ENCODE results near the gene RREB1. TPM values are rescaled to one million over a fixed set of nuclear protein-coding genes. Genes with fewer than 3 reads are reported as not detected.

RREB1 gene
- total and polyA plus RNA-seq, 12 donors: 3.0 to 47.1 (median 36.1) TPM

DNA sequence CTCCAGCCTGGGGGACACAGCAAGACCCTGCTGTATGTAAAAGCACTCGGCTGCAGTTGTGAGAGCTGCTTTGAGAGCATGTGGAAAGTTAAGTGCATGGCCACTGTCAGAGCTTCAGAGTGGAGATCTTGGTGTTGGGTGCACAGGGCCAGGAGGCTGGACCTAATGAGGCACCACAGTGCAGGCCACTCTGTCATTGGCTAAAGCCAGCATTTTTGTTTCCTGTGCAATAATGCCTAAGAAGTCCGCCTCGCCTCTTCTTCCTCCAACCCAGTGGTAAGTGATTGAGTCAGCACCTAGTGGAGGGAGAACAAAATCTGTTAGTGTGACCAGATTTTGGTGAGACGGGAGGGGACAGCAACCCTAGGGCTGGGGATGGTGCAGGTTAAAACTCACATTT lies 144.6 kb downstream of the RREB1 start:
- DNase-seq (no peak), ATAC-seq (peak in 6 of 8 donors; percentile 26 to 56 (median 36))
- peaks cover 0 to 17% (median 9%) of the 10 kb centered on the region in 11 donors for H3K9me3 ChIP-seq
- no peaks in the 10 kb centered on the region for H3K27me3 ChIP-seq
- H3K36me3 ChIP-seq: peaks cover 0 to 54% (median 38%) of the 10 kb centered on the region in 9 donors
- no peak overlapping the region for H3K4me3 ChIP-seq
- intact Hi-C loops (cut with DNase I): no loop called here
- peaks cover 0 to 44% (median 7%) of the 10 kb centered on the region in 9 donors for H3K4me1 ChIP-seq
- peak overlapping the region in 4 of 10 donors; percentile 24 to 72 (median 42) for H3K27ac ChIP-seq
- WGBS, 2 donors: 90 to 95% methylated on average over 4 of the region's 4 CpGs
- TF ChIP-seq, protein P1, sequence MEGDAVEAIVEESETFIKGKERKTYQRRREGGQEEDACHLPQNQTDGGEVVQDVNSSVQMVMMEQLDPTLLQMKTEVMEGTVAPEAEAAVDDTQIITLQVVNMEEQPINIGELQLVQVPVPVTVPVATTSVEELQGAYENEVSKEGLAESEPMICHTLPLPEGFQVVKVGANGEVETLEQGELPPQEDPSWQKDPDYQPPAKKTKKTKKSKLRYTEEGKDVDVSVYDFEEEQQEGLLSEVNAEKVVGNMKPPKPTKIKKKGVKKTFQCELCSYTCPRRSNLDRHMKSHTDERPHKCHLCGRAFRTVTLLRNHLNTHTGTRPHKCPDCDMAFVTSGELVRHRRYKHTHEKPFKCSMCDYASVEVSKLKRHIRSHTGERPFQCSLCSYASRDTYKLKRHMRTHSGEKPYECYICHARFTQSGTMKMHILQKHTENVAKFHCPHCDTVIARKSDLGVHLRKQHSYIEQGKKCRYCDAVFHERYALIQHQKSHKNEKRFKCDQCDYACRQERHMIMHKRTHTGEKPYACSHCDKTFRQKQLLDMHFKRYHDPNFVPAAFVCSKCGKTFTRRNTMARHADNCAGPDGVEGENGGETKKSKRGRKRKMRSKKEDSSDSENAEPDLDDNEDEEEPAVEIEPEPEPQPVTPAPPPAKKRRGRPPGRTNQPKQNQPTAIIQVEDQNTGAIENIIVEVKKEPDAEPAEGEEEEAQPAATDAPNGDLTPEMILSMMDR (IDR thresholded peaks at IDR 0.05): no peak

DNA sequence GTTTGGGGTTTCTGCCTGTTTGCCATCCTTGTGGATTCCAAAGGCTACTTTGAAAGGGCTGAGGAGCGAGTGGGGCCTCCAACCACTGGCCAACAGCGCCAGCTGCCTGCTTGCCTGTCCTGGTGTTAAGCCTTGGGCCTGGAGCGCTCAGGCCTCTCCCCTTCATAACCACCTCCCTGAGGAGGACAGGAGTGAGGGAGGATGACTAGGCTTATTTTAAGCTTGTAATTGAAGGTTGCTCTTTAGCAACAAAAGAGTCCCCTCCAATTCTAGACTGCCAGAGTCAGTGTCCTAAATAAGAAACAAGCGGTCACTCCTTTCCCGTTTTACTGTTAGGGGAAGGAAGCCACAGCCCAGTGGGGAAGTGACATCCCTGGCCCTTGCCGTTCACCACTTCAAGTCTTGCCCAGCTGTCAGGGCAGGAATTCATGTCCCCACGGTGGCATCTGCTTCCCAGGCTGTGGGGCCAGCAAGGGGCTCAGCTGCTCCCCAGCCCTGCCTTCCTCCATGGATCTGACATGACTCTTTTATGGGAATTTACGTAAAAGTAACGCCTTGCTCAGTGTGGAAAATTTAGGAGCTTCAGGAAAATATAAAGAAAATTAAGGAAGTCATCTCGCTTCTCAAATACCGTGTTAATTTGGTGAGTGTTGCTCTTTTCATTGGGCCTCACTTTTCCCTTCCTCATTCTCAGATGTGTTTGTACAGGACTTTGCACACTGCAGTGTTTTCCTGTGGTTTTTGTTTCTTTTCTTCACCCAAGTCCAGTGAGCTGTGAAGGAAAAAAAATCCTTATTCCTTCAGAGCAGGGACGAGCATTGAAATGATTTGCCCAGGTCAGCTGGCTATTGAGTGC lies 147.4 kb downstream of the RREB1 start:
- WGBS, 2 donors: 63% methylated on average over 12 of the region's 12 CpGs
- Histone ChIP-seq H3K27me3 (no peaks in the 10 kb centered on the region), H3K36me3 (peaks cover 0 to 26% (median 15%) of the 10 kb centered on the region in 9 donors), H3K4me1 (peaks cover 0 to 44% (median 8%) of the 10 kb centered on the region in 9 donors), H3K27ac (peak overlapping the region in 9 of 10 donors; percentile 16 to 92 (median 61)), H3K4me3 (no peak overlapping the region), H3K9me3 (peaks cover 0 to 17% (median 9%) of the 10 kb centered on the region in 11 donors)
- DNase-seq (peak in 1 of 2 donors; percentile 42), ATAC-seq (peak; percentile 13 to 74 (median 58))
- intact Hi-C loops (cut with DNase I): no loop called here
- TF ChIP-seq, protein P1 (IDR thresholded peaks at IDR 0.05): no peak

DNA sequence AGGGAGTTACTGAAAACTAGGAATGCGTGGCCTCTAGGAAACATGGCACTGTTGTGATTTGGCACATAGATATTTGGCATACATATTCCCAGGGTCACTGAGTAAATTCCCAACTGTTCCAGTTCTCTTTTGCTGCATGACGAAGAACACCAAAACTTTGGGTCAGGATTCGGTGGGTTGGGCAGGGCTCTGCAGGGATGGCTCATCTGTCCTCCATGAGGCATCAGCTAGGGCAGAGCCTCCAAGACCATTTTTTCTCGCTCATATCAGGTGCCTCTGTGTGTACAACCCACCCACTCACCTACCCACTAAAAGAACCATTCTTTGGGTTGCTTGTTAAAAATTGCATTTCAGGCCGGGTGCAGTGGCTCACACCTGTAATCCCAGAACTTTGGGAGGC lies 148.2 kb downstream of the RREB1 start:
- no peak for DNase-seq
- Histone ChIP-seq H3K27me3 (no peaks in the 10 kb centered on the region), H3K9me3 (peaks cover 0 to 17% (median 9%) of the 10 kb centered on the region in 11 donors), H3K4me3 (no peak overlapping the region), H3K36me3 (peaks cover 0 to 19% (median 8%) of the 10 kb centered on the region in 9 donors), H3K4me1 (peaks cover 5 to 49% (median 15%) of the 10 kb centered on the region in 9 donors), H3K27ac (peak overlapping the region in 4 of 10 donors; percentile 66 to 92 (median 79))
- TF ChIP-seq, protein P1 (IDR thresholded peaks at IDR 0.05): no peak
- intact Hi-C loops (cut with DNase I): no loop called here
- no peak for ATAC-seq
- 95 to 99% methylated on average over 5 of the region's 5 CpGs for WGBS, 2 donors

DNA sequence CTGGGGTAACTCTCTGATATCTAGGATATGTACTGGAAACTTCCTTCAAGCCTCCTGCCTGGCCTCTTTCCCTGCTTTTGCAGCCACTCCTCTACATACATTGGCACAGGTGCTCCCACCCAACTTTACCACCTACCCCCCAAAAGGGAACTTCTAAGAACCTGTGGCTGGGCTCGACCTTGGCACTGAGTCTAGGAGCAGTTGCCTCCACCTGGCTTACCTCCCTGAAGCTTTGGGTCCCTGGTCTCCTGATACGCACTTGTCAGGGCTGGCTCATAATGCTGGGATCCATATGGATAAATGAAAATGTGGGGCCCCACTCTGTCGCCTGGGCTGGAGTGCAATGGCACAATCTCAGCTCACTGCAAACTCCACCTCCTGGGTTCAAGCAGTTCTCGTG lies 149.0 kb downstream of the RREB1 start:
- H3K9me3 ChIP-seq: peaks cover 0 to 17% (median 9%) of the 10 kb centered on the region in 11 donors
- no peak for DNase-seq
- WGBS, 2 donors: 94% methylated on average over 4 of the region's 4 CpGs
- H3K36me3 ChIP-seq: peaks cover 0 to 10% (median 3%) of the 10 kb centered on the region in 9 donors
- H3K27ac ChIP-seq: no peak overlapping the region
- TF ChIP-seq, protein P1 (IDR thresholded peaks at IDR 0.05): no peak
- no peaks in the 10 kb centered on the region for H3K27me3 ChIP-seq
- intact Hi-C loops (cut with DNase I): no loop called here
- no peak overlapping the region for H3K4me3 ChIP-seq
- ATAC-seq: no peak
- peaks cover 5 to 55% (median 17%) of the 10 kb centered on the region in 9 donors for H3K4me1 ChIP-seq

All from heart right ventricle (tissue), 16 donors.